Stimulated activated effector memory CD8-positive, alpha-beta T cell treated with anti-CD3 and anti-CD28 coated beads, Interleukin-12 subunit alpha, Interleukin-12 subunit beta, amount 100 ng/mL, for 72 hours (primary cell): ENCODE data around the gene SRGAP3.
A peak's percentile ranks its signal among the peaks of the same experiment; 100 is the strongest.

Source experiments
- ATAC-seq: fragments of 150-1000 bp; cut with Tn5 transposase; 2 replicates; pipeline ENCODE4 v1.10.0; 2021
- DNase-seq, 2 donors: peaks; one replicate each; pipeline ENCODE4 v3.0.0; 2021 to 2022; ENCODE audit warnings: low spot score in 2 of 2
- H3K27ac Mint-ChIP-seq: one replicate; pipeline ENCODE4 v1.8.0; 2022; ENCODE audit warnings: mild to moderate bottlenecking, mixed read lengths
- H3K36me3 Mint-ChIP-seq: one replicate; pipeline ENCODE4 v1.8.0; 2022; ENCODE audit warnings: mild to moderate bottlenecking, mixed read lengths
- H3K4me1 Mint-ChIP-seq: one replicate; pipeline ENCODE4 v1.8.0; 2022; ENCODE audit warnings: mixed read lengths
- H3K4me3 Mint-ChIP-seq: one replicate; pipeline ENCODE4 v1.8.0; 2022; ENCODE audit warnings: mild to moderate bottlenecking, mixed read lengths
- H3K9me3 Mint-ChIP-seq: one replicate; pipeline ENCODE4 v1.8.0; 2022; ENCODE audit warnings: mixed read lengths

Gene SRGAP3

DNA sequence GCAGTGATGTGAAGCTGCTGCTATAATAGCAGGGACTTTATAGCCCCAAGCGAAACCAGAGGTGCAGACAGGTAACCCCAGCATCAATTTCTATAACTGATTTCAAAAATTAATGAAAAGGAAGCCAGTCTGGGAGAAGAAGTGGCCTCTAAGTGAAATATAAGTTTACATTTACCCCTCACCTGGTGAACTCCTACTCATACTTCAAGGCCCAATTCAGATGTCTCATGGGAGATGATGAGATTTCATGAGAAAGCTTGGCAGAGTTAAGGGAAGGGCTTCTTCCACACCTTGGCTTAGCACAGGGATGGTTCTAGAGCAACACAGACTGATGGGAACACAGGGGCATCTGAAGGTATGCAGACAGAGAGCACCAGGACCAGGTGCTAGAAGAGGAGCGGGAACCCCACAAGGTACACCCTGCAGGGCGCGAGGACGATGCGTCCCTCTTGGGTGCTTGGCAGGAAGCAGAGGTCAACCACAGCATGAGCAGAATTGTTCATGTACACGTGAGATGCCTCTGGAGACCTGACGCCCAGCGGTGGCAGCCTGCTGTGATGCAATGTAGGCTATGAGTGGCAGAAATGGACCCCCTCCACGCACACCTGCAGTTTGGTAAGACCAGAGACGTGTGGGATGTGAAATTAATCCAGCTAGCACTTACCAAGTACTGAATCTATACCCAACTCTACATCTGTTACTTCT is 102.9 kb downstream of the SRGAP3 start:
- DNase-seq (no peak), ATAC-seq (peak; percentile 57)
- Mint-ChIP-seq H3K9me3 (peaks cover 8% of the 10 kb centered on the region), H3K4me1 (peaks cover 5% of the 10 kb centered on the region), H3K36me3 (no peaks in the 10 kb centered on the region), H3K4me3 (no peak overlapping the region), H3K27ac (no peak overlapping the region)

- no peak for ATAC-seq
- Mint-ChIP-seq H3K9me3 (no peaks in the 10 kb centered on the region), H3K4me3 (no peak overlapping the region), H3K4me1 (peaks cover 5% of the 10 kb centered on the region), H3K27ac (no peak overlapping the region), H3K36me3 (no peaks in the 10 kb centered on the region)
- no peak for DNase-seq
Observed at GRCh38 chr3:9143184-9143583, 106.3 kb downstream of the SRGAP3 start.

- ATAC-seq = no peak
- Mint-ChIP-seq H3K9me3 (no peaks in the 10 kb centered on the region), H3K36me3 (no peaks in the 10 kb centered on the region), H3K4me1 (peaks cover 5% of the 10 kb centered on the region), H3K4me3 (no peak overlapping the region), H3K27ac (no peak overlapping the region)
- DNase-seq = no peak
Observed at GRCh38 chr3:9142362-9142761, 107.1 kb downstream of the SRGAP3 start.

- no peaks in the 10 kb centered on the region for H3K36me3 Mint-ChIP-seq
- DNase-seq (no peak), ATAC-seq (no peak)
- no peak overlapping the region for H3K4me3 Mint-ChIP-seq
- H3K9me3 Mint-ChIP-seq = no peaks in the 10 kb centered on the region
- no peak overlapping the region for H3K27ac Mint-ChIP-seq
- H3K4me1 Mint-ChIP-seq = peaks cover 5% of the 10 kb centered on the region
Observed at GRCh38 chr3:9141928-9142289, 107.5 kb downstream of the SRGAP3 start.

GRCh38 chr3:9139366-9139765 is 110.1 kb downstream of the SRGAP3 start:
- no peak for ATAC-seq
- no peak for DNase-seq
- Mint-ChIP-seq H3K9me3 (no peaks in the 10 kb centered on the region), H3K4me1 (no peaks in the 10 kb centered on the region), H3K27ac (no peak overlapping the region), H3K36me3 (no peaks in the 10 kb centered on the region), H3K4me3 (no peak overlapping the region)

DNA sequence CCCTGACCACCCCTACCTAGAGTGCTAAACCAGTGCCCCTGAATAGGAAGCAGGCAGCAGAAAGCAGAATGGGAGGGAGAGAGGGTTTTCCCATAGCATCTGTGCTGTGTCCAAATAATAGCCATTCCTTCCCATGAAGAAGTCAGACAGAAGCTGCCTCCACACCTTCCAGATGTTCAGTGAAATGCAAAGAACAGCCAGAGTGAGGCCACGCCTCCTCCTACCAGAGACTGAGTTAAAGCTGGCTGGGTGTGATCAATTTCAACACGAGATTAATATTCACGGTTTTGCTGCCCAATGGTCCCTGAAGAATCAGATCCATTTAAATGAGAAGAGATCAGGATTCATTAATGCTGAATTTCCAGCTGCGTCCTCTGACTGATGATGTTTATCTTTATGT is 111.8 kb downstream of the SRGAP3 start:
- Mint-ChIP-seq H3K4me1 (no peaks in the 10 kb centered on the region), H3K27ac (no peak overlapping the region), H3K4me3 (no peak overlapping the region), H3K9me3 (no peaks in the 10 kb centered on the region), H3K36me3 (no peaks in the 10 kb centered on the region)
- no peak for DNase-seq
- no peak for ATAC-seq

GRCh38 chr3:9136746-9137465 is 112.5 kb downstream of the SRGAP3 start:
- no peak for ATAC-seq
- no peaks in the 10 kb centered on the region for H3K9me3 Mint-ChIP-seq
- no peaks in the 10 kb centered on the region for H3K4me1 Mint-ChIP-seq
- H3K36me3 Mint-ChIP-seq = no peaks in the 10 kb centered on the region
- DNase-seq = no peak
- no peak overlapping the region for H3K4me3 Mint-ChIP-seq
- H3K27ac Mint-ChIP-seq = no peak overlapping the region

- no peaks in the 10 kb centered on the region for H3K36me3 Mint-ChIP-seq
- H3K4me1 Mint-ChIP-seq = no peaks in the 10 kb centered on the region
- no peak overlapping the region for H3K27ac Mint-ChIP-seq
- H3K9me3 Mint-ChIP-seq = no peaks in the 10 kb centered on the region
- ATAC-seq = peak; percentile 22
- no peak for DNase-seq
- no peak overlapping the region for H3K4me3 Mint-ChIP-seq
Observed at GRCh38 chr3:9135930-9136525, 113.4 kb downstream of the SRGAP3 start.

- H3K9me3 Mint-ChIP-seq = no peaks in the 10 kb centered on the region
- no peak overlapping the region for H3K27ac Mint-ChIP-seq
- H3K4me3 Mint-ChIP-seq = no peak overlapping the region
- no peaks in the 10 kb centered on the region for H3K4me1 Mint-ChIP-seq
- no peaks in the 10 kb centered on the region for H3K36me3 Mint-ChIP-seq
- DNase-seq (no peak), ATAC-seq (no peak)
Observed at GRCh38 chr3:9135526-9135925, 113.9 kb downstream of the SRGAP3 start.

DNA sequence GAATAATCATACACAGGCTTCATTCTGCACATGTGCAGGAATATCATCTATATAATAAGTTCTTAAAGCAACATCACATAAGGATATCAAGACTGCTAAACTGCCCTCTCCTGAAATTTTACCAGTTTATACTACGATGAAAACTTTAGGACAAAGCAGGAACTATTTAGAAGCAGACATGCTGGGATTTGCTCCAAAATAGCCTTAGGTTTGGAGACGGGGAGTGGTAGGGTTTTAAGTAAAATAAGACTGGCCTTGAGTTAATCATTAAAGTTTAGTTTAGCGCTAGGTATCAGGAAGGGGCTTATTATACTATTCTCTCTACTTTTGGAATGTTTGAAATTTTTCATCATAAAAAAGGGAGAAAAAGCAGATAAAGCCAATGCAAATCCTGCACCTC is 115.8 kb downstream of the SRGAP3 start:
- Mint-ChIP-seq H3K36me3 (no peaks in the 10 kb centered on the region), H3K9me3 (no peaks in the 10 kb centered on the region), H3K4me1 (no peaks in the 10 kb centered on the region), H3K4me3 (no peak overlapping the region), H3K27ac (no peak overlapping the region)
- ATAC-seq = no peak
- DNase-seq = no peak

DNA sequence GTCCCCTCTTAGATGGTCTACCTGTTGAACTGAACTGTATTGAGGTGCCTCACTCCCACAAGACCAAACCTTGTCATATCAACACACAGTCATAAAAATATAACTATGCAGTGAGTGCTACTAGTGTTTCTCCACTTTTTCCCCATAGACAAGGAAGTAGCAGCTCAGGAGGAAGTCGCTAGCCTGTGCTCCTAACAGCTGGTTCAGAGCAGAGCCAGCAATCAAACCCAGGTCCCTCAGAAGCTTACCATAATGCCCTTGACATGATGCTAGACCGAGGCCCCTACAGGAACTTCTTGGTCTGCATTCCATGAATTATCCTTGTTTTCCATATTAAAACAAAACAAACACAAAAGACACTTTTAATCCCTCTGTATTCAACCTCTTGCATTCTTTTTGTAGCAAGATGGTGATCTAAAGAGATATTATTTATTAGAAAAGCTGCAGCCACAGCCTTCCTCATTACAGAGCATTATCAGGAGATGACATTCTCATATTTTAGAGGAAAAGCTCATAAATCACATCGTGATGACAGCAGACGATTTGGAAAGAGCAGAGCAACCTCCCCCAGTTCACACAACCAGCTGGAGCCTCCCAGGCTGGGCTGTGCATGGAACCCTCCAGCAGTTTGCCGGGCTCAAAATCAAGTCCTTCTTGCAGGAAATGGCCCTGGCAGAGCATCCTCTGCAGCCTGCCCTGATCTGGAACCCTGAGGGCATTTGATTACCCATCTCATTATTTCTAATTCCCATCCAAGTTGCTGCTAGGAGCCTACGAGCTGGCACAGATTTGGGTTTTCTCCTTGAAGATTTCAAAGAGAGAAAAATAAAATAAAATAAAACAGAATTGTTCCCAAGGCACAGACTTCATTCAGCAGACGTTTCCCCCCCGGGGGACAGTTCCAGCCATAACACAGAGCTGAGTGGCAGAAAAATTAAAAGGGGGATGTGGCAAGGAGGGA is 118.8 kb downstream of the SRGAP3 start:
- DNase-seq (no peak), ATAC-seq (no peak)
- Mint-ChIP-seq H3K27ac (no peak overlapping the region), H3K9me3 (no peaks in the 10 kb centered on the region), H3K36me3 (no peaks in the 10 kb centered on the region), H3K4me1 (no peaks in the 10 kb centered on the region), H3K4me3 (no peak overlapping the region)

DNA sequence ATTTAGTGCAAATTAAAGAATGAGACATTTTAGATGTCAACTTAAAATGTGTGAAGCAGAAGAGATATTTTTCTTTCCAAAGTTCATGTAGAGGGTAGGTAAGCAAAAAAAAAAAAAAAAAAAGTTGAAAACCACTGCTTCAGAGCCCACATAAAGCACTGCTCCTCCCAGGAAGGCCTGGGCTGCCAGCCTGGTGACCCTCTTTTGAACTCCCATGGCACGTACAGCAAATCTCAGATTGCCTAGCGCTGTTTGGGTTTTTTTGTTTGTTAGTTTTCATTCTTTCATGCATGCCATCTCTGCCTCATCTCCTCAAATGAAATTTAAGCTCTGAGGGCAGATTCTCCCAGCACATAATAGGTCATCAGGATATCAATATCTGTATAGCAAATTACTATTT is 120.1 kb downstream of the SRGAP3 start:
- Mint-ChIP-seq H3K4me3 (no peak overlapping the region), H3K36me3 (no peaks in the 10 kb centered on the region), H3K27ac (no peak overlapping the region), H3K9me3 (no peaks in the 10 kb centered on the region), H3K4me1 (no peaks in the 10 kb centered on the region)
- DNase-seq = no peak
- no peak for ATAC-seq

GRCh38 chr3:9125278-9125951 is 124.0 kb downstream of the SRGAP3 start:
- Mint-ChIP-seq H3K4me3 (no peak overlapping the region), H3K9me3 (no peaks in the 10 kb centered on the region), H3K36me3 (no peaks in the 10 kb centered on the region), H3K27ac (no peak overlapping the region), H3K4me1 (no peaks in the 10 kb centered on the region)
- ATAC-seq = no peak
- no peak for DNase-seq

DNA sequence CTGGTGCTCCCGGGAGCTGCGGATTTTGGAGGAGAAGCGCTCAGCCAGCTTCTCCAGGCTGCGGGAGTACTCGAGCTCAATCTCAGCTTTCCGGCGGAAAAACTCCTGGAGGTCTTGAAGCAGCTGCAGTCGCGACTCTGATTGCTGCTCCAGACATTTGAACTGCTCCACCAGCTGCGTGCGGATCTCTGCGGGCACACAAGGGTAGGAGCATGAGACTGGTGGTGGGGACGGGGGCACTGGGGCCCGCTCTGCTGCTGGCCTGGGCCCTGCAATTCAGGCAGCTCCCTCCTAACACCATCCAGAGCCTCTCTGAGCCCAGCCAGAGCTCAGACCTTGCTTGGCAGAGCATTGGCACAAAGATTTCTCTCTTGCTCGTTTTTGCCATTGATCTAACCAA is 124.7 kb downstream of the SRGAP3 start:
- DNase-seq = no peak
- Mint-ChIP-seq H3K36me3 (no peaks in the 10 kb centered on the region), H3K4me1 (no peaks in the 10 kb centered on the region), H3K27ac (no peak overlapping the region), H3K4me3 (no peak overlapping the region), H3K9me3 (no peaks in the 10 kb centered on the region)
- no peak for ATAC-seq

- no peak for ATAC-seq
- no peaks in the 10 kb centered on the region for H3K9me3 Mint-ChIP-seq
- no peaks in the 10 kb centered on the region for H3K36me3 Mint-ChIP-seq
- no peak for DNase-seq
- H3K4me3 Mint-ChIP-seq = no peak overlapping the region
- no peak overlapping the region for H3K27ac Mint-ChIP-seq
- no peaks in the 10 kb centered on the region for H3K4me1 Mint-ChIP-seq
Observed at GRCh38 chr3:9123840-9124239, 125.6 kb downstream of the SRGAP3 start.
